ENCODE results near the gene HSPA1L. TPM values are rescaled to one million over a fixed set of nuclear protein-coding genes. Genes with fewer than 3 reads are reported as not detected.

Gene HSPA1L
- total RNA-seq, 2 donors from 2014 or later, result 1.2 to 1.5 TPM

GRCh38 chr6:31776989-31777666 is 38.0 kb downstream of the HSPA1L start, which contains the start of gene VWA7:
Gene VWA7, minus strand, starts transcription at chr6:31777328. Its CDS starts 549 bp downstream, at chr6:31776779.
- Histone ChIP-seq H3K27me3 (ENCODE audit: control insufficient read depth, insufficient read depth, low read length, poor library complexity, severe bottlenecking) (no peaks in the 10 kb centered on the region), H3K36me3 (ENCODE audit: control insufficient read depth, insufficient read depth, low read length) (peaks cover 26% of the 10 kb centered on the region), H3K9me3 (ENCODE audit: control insufficient read depth, low read length) (no peaks in the 10 kb centered on the region), H3K4me1 (ENCODE audit: control insufficient read depth, insufficient read depth, low read length) (no peaks in the 10 kb centered on the region), H3K4me3 (ENCODE audit: low read length) (no peak within 1 kb of the TSS), H3K9ac (ENCODE audit: extremely low read depth, low read length, poor library complexity, severe bottlenecking) (no peak within 1 kb of the TSS), H3K27ac (ENCODE audit: low read depth, low read length) (no peak within 1 kb of the TSS)
- peaks cover 21% of the 10 kb centered on the region for H3K36me3 Mint-ChIP-seq (ENCODE audit: low read depth)
- no peak within 1 kb of the TSS for H3K4me3 Mint-ChIP-seq
- WGBS, 2 experiments (ENCODE audit: insufficient coverage in 1 of 2, insufficient read length in 1 of 2), result 80% methylated on average over 15 of the region's 15 CpGs; no CpG with 5 or more reads in 1 of the 2 experiments
- H3K4me1 Mint-ChIP-seq, result no peaks in the 10 kb centered on the region
- no peaks in the 10 kb centered on the region for H3K27me3 Mint-ChIP-seq (ENCODE audit: insufficient read depth)
- no peak within 1 kb of the TSS for H3K27ac Mint-ChIP-seq
- peak; percentile 56 for DNase-seq
- TF ChIP-seq CTCF (conservative IDR thresholded peaks at IDR 0.05), result no peak
- no peaks in the 10 kb centered on the region for H3K9me3 Mint-ChIP-seq

- Mint-ChIP-seq H3K27me3 (ENCODE audit: insufficient read depth) (no peaks in the 10 kb centered on the region), H3K36me3 (ENCODE audit: low read depth) (peaks cover 16% of the 10 kb centered on the region), H3K9me3 (no peaks in the 10 kb centered on the region), H3K4me3 (no peak overlapping the region), H3K4me1 (no peaks in the 10 kb centered on the region), H3K27ac (no peak overlapping the region)
- Histone ChIP-seq H3K9me3 (ENCODE audit: control insufficient read depth, low read length) (no peaks in the 10 kb centered on the region), H3K4me1 (ENCODE audit: control insufficient read depth, insufficient read depth, low read length) (no peaks in the 10 kb centered on the region), H3K9ac (ENCODE audit: extremely low read depth, low read length, poor library complexity, severe bottlenecking) (no peak overlapping the region), H3K27ac (ENCODE audit: low read depth, low read length) (no peak overlapping the region), H3K27me3 (ENCODE audit: control insufficient read depth, insufficient read depth, low read length, poor library complexity, severe bottlenecking) (no peaks in the 10 kb centered on the region), H3K4me3 (ENCODE audit: low read length) (no peak overlapping the region), H3K36me3 (ENCODE audit: control insufficient read depth, insufficient read depth, low read length) (peaks cover 24% of the 10 kb centered on the region)
- WGBS, 2 experiments (ENCODE audit: insufficient coverage in 1 of 2, insufficient read length in 1 of 2), result 68 to 81% methylated on average over 12 to 14 of the region's 14 CpGs
- DNase-seq, result no peak
- TF ChIP-seq CTCF (conservative IDR thresholded peaks at IDR 0.05), result no peak
Observed at GRCh38 chr6:31776485-31776988, 38.5 kb downstream of the HSPA1L start.

- Mint-ChIP-seq H3K4me3 (no peak overlapping the region), H3K4me1 (no peaks in the 10 kb centered on the region), H3K36me3 (ENCODE audit: low read depth) (peaks cover 12% of the 10 kb centered on the region), H3K27me3 (ENCODE audit: insufficient read depth) (no peaks in the 10 kb centered on the region), H3K9me3 (no peaks in the 10 kb centered on the region), H3K27ac (peak overlapping the region; percentile 61)
- no peak for DNase-seq
- Histone ChIP-seq H3K27ac (ENCODE audit: low read depth, low read length) (no peak overlapping the region), H3K36me3 (ENCODE audit: control insufficient read depth, insufficient read depth, low read length) (peaks cover 18% of the 10 kb centered on the region), H3K4me1 (ENCODE audit: control insufficient read depth, insufficient read depth, low read length) (no peaks in the 10 kb centered on the region), H3K9ac (ENCODE audit: extremely low read depth, low read length, poor library complexity, severe bottlenecking) (no peak overlapping the region), H3K4me3 (ENCODE audit: low read length) (no peak overlapping the region), H3K27me3 (ENCODE audit: control insufficient read depth, insufficient read depth, low read length, poor library complexity, severe bottlenecking) (no peaks in the 10 kb centered on the region), H3K9me3 (ENCODE audit: control insufficient read depth, low read length) (no peaks in the 10 kb centered on the region)
- TF ChIP-seq CTCF (conservative IDR thresholded peaks at IDR 0.05), result no peak
- WGBS, 2 experiments (ENCODE audit: insufficient coverage in 1 of 2, insufficient read length in 1 of 2), result 93 to 98% methylated on average over 19 to 32 of the region's 32 CpGs
Observed at GRCh38 chr6:31775633-31776484, 39.2 kb downstream of the HSPA1L start.

Data from endodermal cell (in vitro differentiated cells).